Measurements from ENCODE around the gene CTDP1.
A peak's percentile ranks its signal among the peaks of the same experiment; 100 is the strongest.
"Not testable (repeated sequence)": the region's sequence is repeated elsewhere in the genome, so short reads cannot be mapped to it uniquely, and the experiment has no call there.

CTDP1 gene

DNA sequence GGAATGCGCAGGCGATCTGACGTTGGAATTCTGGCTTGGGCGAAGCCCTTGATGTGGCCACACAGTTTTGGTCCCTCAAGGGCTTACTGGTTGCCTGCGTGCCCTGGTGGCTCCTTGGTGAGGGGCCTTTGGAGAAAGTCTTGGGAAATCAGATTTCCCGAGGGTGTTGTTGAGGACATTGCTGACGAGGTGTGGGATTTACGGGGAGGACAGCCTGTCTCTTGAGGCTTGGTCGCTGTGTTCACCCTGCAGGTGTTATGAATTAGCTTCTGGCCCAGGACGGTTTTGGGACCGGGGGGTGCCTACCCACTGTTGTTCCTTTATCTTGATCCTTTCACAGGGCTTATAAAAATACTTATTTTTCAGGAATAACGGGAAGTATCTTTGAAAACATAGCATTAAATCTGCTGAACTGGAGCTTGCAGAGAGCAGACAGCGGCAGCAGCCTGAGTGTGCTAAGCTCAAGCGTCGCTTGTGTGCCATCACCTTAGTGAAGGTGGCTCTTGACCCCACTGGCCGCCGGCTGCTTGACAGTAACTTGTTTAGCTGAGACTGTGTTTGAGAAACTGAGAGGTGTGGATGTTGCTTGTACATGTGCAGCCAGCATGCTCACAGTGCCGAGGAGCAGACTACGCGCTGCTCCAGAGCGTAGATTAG is 4.2 kb downstream of the CTDP1 start:
- no peak for DNase-seq

DNA sequence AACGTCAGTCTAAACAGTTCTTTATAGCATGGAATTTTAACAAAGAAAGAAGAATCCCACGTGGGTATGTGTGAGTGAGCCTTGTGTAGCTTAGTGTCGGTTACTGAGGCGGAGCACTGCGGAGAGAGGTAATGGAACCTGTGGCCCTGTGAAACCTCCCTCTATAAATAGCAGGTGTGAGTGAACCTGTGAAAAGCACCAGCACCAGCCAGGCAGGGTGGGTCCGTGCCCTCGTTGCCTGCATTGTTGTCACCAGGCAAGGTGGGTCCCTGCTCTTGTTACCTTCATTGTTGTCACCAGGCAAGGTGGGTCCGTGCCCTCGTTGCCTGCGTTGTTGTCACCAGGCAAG is 4.7 kb downstream of the CTDP1 start:
- DNase-seq, result no peak

DNA sequence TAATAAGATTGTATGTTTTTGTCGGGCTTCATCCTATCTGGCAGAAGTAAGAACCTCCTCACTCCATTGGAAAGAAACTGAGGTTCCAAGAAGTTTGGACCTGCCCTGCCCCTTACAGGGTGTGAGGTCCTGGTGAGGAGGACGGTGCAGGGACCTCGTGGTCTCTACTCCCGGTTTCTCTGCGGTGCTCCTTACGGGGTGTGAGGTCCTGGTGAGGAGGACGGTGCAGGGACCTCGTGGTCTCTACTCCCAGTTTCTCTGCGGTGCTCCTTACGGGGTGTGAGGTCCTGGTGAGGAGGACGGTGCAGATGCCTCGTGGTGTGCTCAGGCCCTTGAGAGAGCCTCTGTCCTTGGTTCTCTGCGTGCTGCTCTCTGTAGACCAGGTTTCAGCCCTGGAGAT is 5.2 kb downstream of the CTDP1 start:
- no peak for DNase-seq

DNA sequence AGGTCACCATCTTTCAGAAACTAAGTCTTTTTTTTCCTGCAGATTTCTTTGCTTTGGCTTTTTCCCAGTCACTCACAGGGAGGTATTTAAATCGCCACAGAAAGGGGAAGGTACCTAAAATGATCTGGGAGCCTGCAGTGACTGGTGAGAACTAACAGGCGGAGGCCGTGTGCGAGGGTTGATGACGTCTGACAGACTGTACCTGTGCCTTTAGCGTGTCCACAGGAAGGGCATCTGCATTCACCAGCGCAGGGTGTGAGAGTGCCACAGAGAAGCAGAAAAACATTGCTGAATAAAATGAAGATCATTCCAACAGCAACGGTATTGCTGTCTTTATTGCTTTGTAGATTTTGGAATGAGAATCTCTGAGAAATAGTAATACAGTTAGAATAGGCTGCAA is 5.7 kb downstream of the CTDP1 start:
- DNase-seq, result no peak

DNA sequence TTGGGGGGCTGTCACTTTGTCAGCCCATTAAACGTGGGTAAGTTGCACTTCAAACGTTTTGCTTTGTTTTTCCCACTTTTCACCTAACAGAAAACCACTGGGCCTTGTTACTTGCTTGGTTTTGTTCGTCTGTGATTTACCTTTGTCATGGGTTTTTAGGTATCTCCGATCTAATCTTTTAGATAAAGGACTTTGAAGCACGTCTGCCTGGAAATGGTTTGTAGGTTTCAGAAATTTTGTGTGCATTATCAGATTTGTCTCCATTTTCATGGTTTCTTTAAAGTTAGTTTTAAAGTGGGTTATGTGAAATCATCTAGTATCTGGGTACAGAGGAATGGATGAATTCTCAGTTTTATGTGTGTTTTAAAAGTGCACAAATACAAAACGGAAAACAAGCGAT is 6.4 kb downstream of the CTDP1 start:
- DNase-seq, result no peak

DNA sequence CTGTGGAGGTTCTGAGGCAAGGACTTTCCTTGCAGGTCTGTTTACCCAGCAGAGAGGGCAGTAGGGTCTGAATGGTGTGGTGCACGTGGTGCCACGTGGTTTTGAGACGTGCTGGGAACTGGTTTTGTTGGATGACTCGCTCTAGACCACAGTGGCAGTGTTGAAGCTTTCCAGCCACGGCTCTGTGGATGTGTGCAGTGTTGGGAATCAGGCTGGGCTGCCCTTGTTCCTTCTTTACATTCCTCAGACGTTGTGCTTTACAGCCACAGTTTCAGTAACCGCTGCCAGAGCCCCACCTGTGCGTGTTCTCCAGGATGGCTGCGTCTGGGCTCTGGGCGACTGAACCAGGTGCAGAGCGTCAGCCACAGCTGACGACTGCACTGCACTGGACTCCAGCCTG is 8.2 kb downstream of the CTDP1 start:
- peak; percentile 10 for DNase-seq

DNA sequence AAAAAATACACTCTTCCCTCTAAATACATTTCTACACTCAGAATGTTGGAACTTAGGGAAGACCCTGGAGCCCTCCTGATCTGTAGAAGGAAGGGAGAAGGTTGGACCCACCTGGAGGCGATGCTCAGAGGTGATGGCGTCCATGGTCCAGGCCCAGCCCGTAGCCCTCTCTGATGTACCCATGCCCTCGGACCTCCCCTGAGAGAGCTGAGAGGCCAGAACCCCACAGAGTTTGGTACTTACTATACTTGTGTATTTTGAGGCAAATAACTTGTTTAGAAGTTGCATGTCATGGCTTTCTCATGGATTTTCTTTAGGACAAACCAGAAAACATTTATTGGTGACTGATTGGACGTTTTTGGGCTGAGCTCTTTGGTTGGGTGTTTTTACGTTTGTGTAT is 10.5 kb downstream of the CTDP1 start:
- no peak for DNase-seq

DNA sequence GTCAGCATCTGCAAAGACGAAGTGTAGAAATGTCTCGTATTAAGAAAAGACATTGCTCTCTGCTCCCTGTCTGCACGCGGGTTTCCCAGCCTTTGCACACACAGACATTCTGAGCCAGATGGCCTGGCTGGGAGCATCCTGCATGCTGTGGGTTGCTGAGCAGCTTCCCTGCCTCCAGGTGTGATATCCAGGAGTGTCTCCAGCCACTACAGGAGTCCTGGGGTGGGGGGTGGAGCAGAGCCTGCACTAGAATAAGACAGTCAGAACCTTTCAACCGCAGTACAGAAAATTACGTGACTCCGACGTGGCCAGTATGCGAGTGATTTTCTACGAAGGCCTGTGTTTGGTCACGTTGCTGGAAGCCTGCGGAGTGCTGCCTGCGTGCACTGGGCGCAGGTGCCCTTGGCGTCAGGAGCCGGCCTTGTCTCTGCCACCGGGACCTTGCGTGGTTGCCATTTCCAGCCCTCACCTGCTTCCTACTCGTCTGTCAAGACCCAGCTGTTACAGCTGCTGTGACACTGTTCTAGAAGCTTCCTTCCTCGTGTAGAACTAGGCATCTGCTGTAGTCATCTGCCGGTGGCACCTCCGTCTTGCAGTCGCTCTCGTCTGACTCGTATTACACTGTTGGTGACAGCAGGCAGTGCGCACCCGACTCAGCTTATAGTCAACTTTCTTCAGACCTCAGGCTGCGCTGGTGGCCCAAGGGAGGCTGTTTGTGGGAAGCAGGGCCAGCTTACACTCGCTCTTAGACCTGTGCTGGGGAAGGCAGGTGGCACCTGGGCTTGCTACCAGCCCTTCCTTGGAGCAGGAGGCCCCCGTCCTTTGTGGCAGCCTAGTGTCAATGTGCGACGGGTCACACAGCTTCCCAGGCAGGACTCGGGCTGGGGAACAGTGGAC is 11.2 kb downstream of the CTDP1 start:
- no peak for DNase-seq

DNA sequence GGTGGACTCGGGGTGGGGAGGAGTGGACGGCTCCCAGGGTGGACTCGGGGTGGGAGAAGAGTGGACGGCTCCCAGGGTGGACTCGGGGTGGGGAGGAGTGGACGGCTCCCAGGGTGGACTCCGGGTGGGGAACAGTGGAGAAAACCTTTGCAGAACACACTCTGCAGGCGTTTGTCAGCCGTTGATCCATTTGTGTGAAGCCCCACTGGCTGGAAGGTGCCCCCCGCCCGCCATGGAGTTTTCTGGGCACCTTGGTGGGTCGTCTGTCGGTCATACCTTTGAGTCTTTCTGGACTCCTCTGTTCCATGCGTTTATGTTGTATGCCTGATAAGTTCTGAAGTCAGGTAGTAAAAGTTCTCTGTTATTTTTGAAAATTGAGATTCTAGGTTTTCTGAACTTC is 12.5 kb downstream of the CTDP1 start:
- DNase-seq, result no peak

DNA sequence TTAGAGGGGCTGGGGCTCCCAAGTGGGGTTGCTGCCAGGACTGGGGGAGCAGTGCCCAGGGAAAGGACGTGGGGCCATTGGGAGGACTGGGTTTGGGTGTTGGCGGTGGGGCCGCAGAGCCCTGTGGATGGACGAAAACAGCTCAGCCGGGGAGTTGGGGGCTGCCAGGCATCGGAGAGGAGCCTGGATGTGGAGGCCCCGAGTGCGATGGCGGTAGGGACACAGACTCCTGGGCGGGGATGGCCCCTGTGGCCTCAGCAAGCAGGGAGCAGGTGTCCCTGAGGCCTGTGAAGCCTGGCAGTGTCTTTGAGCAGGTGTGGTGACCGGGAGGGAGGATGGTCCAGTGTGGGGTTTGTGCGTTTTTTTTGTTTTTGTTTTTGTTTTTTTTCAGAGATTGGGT is 13.3 kb downstream of the CTDP1 start:
- no peak for DNase-seq

DNA sequence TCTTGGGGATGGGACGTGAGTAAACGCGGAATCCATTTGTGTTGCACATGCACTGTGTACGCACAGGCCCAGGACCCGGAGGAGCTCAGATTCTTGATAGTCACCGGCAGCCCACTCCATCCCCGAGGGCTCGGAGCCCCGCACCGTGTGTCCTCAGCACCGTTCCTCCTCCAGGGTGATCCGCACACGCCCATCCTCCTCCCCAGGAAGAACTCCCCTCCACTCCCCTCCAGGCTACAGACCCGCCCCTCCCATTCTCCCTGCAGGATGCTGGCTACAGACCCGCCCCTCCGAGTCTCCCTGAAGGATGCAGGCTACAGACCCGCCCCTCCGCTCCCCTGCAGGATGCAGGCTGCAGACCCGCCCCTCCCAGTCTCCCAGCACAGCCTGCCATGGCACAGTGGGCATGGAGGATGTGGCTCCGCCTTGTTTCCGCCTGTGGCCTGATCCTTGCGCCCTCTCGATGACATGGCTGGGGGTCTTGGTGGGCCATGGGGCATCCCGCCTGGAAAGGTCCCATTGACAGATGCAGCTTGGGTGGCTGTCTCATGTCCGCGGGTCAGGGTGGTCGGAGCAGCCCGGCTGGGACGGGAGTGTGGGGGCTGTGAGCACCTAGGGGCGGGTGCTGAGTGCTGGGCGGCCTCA is 14.1 kb downstream of the CTDP1 start:
- DNase-seq, result no peak

DNA sequence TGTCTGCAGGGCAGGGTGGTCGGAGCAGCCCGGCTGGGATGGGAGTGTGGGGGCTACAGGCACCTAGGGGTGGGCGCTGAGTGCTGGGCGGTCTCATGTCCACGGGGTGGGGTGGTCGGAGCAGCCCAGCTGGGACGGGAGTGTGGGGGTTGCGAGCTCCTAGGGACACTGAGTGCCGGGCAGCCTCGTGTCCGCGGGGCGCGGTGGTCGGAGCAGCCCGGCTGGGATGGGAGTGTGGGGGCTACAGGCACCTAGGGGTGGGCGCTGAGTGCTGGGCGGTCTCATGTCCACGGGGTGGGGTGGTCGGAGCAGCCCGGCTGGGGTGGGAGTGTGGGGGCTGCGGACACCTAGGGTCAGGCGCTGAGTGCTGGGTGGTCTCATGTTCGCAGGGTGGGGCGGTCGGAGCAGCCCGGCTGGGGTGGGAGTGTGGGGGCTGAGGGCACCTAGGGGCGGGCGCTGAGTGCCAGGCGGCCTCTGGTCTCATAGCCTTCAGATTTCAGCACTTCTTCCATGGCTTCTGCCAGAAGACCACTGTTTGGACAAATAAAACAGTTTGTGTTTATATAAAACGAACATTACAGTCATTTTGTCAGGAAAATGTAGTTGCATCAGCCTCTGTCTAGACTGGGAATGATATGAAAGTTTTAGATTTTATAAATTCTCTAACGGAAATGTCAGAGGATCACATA is 14.7 kb downstream of the CTDP1 start:
- not testable (repeated sequence) for DNase-seq

DNA sequence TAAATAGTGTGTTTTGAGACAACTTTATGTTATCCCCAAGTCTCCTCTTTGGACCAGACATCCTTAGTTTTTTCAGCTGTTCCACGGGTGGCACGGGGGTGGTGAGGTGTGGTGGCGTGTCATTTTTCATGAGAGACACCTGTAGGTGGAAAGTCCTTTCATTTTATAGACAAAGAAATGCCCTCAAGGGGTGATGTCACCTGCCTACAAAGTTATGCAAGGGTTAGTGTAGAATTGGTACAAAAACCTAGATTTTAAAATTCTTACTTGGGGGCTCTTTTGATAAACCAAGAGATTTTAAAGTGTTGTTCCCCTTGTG is 15.3 kb downstream of the CTDP1 start:
- DNase-seq, result no peak

DNA sequence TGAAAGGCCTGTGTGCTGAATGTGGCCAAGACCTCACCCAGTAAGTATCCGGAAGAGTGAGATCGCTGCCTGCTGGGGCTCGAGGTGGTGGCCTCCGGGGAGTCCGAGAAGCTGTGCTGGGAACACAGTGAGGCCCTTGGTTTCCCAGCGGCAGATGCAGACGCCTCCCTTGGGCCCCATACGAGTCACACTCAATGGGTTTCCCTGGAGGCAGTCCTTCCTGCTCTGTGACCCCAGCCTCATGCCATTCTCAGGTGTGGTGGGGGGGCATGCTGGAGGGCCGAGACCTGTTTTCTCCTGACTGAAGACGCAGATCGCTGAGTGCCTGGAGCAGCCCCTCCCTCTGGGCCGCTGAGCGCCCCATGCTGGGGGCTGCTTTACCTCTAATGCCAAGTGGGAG is 15.7 kb downstream of the CTDP1 start:
- DNase-seq, result no peak

DNA sequence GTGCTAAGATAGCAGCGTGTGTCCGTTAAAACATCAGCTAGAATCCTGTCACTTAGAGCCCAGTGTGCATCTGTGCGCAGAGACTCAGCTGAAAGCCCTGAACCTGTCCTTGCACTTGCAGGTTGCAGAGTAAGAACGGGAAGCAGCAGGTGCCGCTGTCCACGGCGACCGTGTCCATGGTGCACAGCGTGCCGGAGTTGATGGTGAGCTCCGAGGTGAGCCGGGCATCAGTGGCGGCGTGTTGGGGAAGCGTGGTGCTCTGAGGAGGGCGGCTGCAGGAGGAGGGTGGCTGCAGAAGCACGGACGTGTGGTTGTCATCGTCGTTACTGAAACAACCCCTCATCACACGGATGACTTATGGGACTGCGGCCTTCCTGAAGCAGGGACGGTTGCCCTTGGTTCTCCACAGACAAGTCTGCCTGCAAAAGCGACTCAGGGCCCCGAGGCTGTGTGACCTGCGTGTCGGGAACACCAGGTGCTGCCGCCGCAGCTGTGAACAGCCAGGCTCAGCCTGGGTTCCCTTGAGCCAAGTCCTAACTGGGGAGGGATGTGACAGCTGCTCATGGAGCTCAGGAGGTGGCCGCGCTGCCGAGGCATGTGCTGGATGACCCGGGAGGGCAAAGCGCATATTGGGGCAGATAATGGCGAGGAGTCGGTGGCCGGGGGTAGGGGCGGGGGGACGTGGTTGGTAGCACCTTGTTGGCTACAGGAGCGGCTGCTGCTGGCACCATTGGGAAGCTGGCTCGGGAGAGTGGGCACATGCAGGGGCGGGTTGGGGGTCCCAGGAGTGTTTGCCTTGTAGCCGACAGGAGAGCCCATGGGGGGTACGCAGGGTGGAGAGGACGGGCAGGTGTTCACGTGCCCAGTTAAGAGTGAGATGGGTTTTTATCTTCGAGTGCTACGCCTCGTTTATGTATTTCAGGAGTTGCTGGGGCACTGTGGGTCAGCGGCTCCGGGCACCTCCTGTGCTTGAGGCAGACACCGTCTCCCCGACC is 16.6 kb downstream of the CTDP1 start:
- no peak for DNase-seq

DNA sequence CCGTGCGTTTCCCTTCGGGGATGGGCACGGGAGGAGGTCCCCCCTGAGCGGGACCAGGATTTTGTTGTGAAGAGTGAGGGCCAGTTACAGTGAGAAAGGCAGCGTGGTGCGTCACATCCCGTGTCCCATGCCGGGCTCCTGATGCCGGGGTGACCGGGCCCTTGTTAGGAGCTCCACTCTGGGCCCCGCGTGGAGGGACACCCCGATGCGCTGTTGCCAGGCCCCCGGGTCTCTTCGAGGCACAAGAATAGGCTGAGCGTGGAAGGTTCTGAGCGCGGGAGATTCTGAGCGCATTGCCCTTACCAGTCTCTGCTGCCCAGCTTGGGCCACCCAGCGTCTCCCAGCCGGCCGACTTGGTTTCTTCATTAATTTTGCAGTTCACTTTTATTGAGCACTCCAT is 17.6 kb downstream of the CTDP1 start:
- DNase-seq, result no peak

DNA sequence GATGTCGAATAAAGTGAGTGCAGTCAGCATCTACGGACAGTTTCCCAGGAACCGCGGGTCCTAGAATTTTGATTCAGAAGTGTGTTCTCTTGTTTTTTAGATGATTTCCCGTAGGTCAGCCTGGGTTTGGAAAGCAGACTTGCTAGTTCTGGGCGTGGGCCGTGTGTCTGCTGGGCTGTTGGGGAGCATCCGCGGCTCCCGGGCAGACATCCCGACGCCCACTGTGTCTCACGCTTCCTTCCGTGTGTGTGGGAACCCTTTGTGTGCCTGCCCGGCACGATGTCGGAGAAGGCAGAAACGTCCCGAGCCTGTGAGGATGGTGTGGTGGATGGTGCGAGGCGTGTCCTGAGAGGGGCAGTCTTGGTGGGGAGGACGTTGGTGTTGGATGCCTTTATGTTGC is 18.4 kb downstream of the CTDP1 start:
- no peak for DNase-seq

DNA sequence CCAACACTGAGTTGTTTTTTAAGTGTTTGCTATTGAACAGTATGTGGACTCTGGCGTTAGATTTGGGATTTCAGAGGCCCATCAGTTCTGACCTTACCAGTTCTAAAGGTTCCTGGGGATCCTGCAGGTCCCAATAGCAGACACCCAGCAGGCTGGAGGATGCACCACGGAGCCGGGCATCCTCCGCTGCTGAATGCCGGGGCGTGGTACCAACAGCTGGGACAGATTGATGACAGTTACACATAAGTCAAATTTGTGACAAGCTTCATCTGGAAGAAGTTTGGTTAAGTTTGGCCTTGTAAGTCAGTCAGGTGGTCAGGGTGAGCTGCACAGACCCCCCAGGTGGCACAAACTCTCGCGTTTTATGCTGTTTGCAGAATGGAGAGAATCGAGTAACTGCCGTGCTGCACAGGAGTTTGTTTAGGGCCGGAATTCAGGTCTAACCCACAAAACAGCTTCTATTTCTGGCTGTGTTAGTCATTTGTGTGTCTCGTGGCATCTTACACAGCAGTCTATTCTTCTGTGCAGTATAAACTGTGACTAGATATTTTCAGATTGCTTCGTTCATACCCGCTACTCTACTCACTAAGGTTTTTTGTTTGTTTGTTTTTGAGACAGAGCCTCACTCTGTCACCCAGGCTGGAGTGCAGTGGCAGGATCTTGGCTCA is 19.2 kb downstream of the CTDP1 start:
- DNase-seq, result no peak

DNA sequence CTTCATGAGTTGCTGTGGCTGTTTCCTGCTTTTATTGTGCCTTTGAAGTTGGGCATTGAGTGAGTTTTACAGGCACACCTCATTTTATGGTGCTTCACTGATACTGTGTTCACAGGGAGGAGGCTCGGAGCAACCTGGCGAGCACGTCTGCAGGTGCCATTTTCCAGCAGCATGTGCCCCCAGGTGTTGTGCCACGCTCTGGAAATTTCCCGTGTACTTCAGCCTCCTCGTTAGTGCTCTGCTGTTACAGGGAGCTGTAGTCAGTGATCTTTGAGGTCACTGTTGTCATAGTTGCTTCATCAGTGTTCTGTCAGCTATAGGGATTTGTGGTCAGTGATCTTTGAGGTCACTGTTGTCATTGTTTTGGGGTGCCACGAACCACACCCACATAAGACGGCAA is 20.1 kb downstream of the CTDP1 start:
- DNase-seq, result no peak

DNA sequence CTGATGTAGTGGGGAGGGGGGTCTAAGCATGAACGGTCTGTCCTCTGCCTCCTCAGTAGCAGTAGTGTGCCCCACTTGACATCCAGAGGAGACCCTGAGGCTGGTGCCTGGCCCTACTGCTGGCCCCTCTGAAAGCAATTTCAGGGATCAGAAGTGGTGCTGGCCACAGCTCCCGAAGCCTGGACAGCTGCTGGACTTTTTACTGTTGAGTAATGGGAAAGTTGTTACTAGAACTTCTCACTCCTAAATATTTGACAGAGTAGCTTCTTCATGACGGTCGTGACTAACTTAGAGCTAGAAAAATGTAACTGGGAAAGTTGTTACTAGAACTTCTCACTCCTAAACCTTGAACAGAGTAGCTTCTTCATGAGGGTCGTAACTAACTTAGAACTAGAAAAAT is 23.3 kb downstream of the CTDP1 start:
- DNase-seq, result no peak

DNA sequence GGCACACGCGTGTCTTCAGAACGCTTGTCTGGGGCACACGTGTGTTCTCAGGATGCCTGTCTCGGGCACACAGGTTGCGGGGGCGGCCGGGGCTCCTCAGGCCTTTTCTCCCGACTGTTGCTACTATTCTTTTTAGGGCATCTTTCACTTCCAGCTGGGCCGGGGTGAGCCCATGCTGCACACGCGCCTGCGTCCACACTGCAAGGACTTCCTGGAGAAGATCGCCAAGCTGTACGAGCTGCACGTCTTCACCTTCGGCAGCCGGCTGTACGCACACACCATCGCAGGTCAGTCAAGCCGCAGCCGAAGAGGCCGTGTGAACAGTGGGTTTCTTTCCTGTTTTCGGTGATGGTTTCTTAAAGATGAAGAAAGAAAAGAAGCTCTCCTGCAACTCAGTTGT is 25.0 kb downstream of the CTDP1 start:
- no peak for DNase-seq

DNA sequence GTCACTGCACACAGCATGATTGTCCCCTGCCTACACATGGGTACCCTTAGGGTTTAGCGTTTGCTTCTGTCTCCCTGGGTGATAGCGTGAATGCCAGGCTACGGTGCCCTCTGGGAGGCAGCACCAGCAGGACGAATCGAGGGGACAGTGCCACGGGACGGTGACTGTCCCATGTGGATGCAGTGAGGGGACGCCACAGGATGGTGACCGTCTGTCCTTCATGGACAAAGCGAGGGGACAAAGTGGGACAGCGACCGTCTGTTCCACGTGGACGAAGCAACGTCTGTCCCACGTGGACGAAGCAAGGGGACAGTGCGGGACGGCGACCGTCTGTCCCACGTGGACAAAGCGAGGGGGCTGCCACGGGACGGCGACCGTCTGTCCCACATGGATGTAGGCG is 25.7 kb downstream of the CTDP1 start:
- DNase-seq, result no peak

All from suppressor macrophage treated with lipopolysaccharide for 4 hours (primary cell).